H1 (cell line): ENCODE results near the gene SH3PXD2A. TPM values are rescaled to one million over a fixed set of nuclear protein-coding genes. Genes with fewer than 3 reads are reported as not detected.

Source experiments
- CTCF ChIA-PET: fragments of 300-600 bp; sonication (Branson Sonifier 250); formaldehyde crosslinking; loops from one replicate; lab custom pipeline; 2021; ENCODE audit not compliant: partially characterized antibody; lab: Charles Lee
- POLR2A ChIA-PET: fragments of 300-600 bp; sonication (Branson Sonifier 250); formaldehyde crosslinking; loops from one replicate; lab custom pipeline; 2021; ENCODE audit warnings: inconsistent platforms; ENCODE audit not compliant: partially characterized antibody; lab: Charles Lee
- DNase-seq, 2 experiments: peaks; one replicate each; pipeline versions ENCODE4 v3.0.0 to v3.0.0-alpha.2; 2010 to 2022; ENCODE audit warnings: low spot score in 2 of 2, low read depth in 1 of 2, mixed read lengths in 1 of 2
- FAIRE-seq: peaks from 2 replicates; lab custom pipeline; 2011; peaks lifted over from hg19 to GRCh38; lab: Jason Lieb, UNC
- H2AFZ ChIP-seq: 2 replicates; pipeline ENCODE4 v1.8.1; 2012; ENCODE audit warnings: low read length, inconsistent platforms
- H2AK5ac ChIP-seq: 2 replicates; pipeline ENCODE4 v1.6.1; 2013; ENCODE audit warnings: low read depth, low read length
- H2BK120ac ChIP-seq: replicated peaks from 2 replicates; pipeline ENCODE3; 2013; ENCODE audit warnings: low read depth, low read length, inconsistent platforms
- H2BK12ac ChIP-seq: 2 replicates; pipeline ENCODE4 v1.6.1; 2013; ENCODE audit warnings: low read depth, low read length
- H2BK15ac ChIP-seq: 2 replicates; pipeline ENCODE4 v1.6.1; 2013; ENCODE audit warnings: low read length
- H2BK20ac ChIP-seq: 2 replicates; pipeline ENCODE4 v1.6.1; 2013; ENCODE audit warnings: low read length
- H2BK5ac ChIP-seq: 2 replicates; pipeline ENCODE4 v1.6.1; 2013; ENCODE audit warnings: low read depth, low read length
- H3K14ac ChIP-seq: 2 replicates; pipeline ENCODE4 v1.6.1; 2013; ENCODE audit warnings: inconsistent platforms; ENCODE audit not compliant: insufficient read length
- H3K18ac ChIP-seq: 2 replicates; pipeline ENCODE4 v1.6.1; 2013; ENCODE audit warnings: low read length; ENCODE audit errors: extremely low read depth
- H3K23ac ChIP-seq: 2 replicates; pipeline ENCODE4 v1.6.1; 2013; ENCODE audit warnings: inconsistent platforms; ENCODE audit not compliant: insufficient read length
- H3K23me2 ChIP-seq: 2 replicates; pipeline ENCODE4 v1.6.1; 2013; ENCODE audit warnings: low read depth, low read length
- H3K27ac ChIP-seq: 2 replicates; pipeline ENCODE4 v1.6.1; 2011; ENCODE audit warnings: low read depth, low read length, inconsistent platforms
- H3K27me3 ChIP-seq, 4 experiments: replicated peaks in 1 of 4; 1 replicate in 1 of 4; 2 replicates in 3 of 4; pipeline versions ENCODE4 v1.6.1 to v1.8.1; 2011 to 2013; ENCODE audit warnings: low read length in 3 of 4, mild to moderate bottlenecking in 3 of 4, inconsistent platforms in 2 of 4, mixed read lengths in 2 of 4, moderate library complexity in 1 of 4; ENCODE audit not compliant: control insufficient read depth in 3 of 4, insufficient read depth in 3 of 4; ENCODE audit errors: extremely low read depth in 1 of 4
- H3K36me3 ChIP-seq, 4 experiments: 2 replicates each; pipeline versions ENCODE4 v1.6.1 to v1.8.1; 2011 to 2013; ENCODE audit warnings: mild to moderate bottlenecking in 4 of 4, low read length in 3 of 4, moderate library complexity in 2 of 4, control low read depth in 1 of 4, inconsistent platforms in 1 of 4; ENCODE audit not compliant: insufficient read depth in 4 of 4, control insufficient read depth in 2 of 4
- H3K4ac ChIP-seq: replicated peaks from 2 replicates; pipeline ENCODE3; 2013; ENCODE audit warnings: low read length, low read depth, mixed read lengths, inconsistent platforms; ENCODE audit not compliant: insufficient read length
- H3K4me1 ChIP-seq, 4 experiments: replicated peaks in 1 of 4; 1 replicate in 1 of 4; 2 replicates in 3 of 4; pipeline versions ENCODE4 v1.6.1 to v1.8.1; 2011 to 2013; ENCODE audit warnings: low read length in 3 of 4, inconsistent platforms in 2 of 4, mixed read lengths in 1 of 4; ENCODE audit not compliant: insufficient read depth in 4 of 4, control insufficient read depth in 3 of 4
- H3K4me2 ChIP-seq, 2 experiments: 2 replicates each; pipeline versions ENCODE4 v1.6.1 to v1.8.1; 2011 to 2013; ENCODE audit warnings: low read depth in 2 of 2, low read length in 2 of 2, control low read depth in 1 of 2, inconsistent platforms in 1 of 2, mild to moderate bottlenecking in 1 of 2; ENCODE audit not compliant: insufficient read depth in 1 of 2
- H3K4me3 ChIP-seq, 4 experiments: fragments of 200-600, 300-600 bp in 1 of 4; sonication (generic), shearing (Covaris generic), sonication (Bioruptor Twin) in 1 of 4; 2 replicates each; pipeline versions ENCODE4 v1.5.1 to v1.8.1; 2011 to 2016; ENCODE audit warnings: low read length in 4 of 4, low read depth in 3 of 4, control low read depth in 2 of 4, inconsistent platforms in 2 of 4, mild to moderate bottlenecking in 2 of 4, mixed read lengths in 1 of 4, moderate library complexity in 1 of 4; ENCODE audit not compliant: insufficient read depth in 2 of 4; ENCODE audit errors: extremely low read depth in 1 of 4
- H3K56ac ChIP-seq: replicated peaks from 2 replicates; pipeline ENCODE3; 2013; ENCODE audit warnings: low read depth, mild to moderate bottlenecking, mixed read lengths, low read length, inconsistent platforms; ENCODE audit not compliant: insufficient read length
- H3K79me1 ChIP-seq: 2 replicates; pipeline ENCODE4 v1.6.1; 2013; ENCODE audit warnings: low read depth, low read length, control low read depth
- H3K79me2 ChIP-seq, 2 experiments: 2 replicates each; pipeline versions ENCODE4 v1.6.1 to v1.8.1; 2012 to 2013; ENCODE audit warnings: low read length in 2 of 2, mild to moderate bottlenecking in 2 of 2, inconsistent platforms in 1 of 2; ENCODE audit not compliant: insufficient read depth in 2 of 2, control insufficient read depth in 1 of 2
- H3K9ac ChIP-seq, 4 experiments: replicated peaks in 1 of 4; 1 replicate in 1 of 4; 2 replicates in 3 of 4; pipeline versions ENCODE4 v1.6.1 to v1.8.1; 2011 to 2013; ENCODE audit warnings: low read depth in 3 of 4, low read length in 3 of 4, control low read depth in 2 of 4, mild to moderate bottlenecking in 2 of 4, moderate library complexity in 2 of 4, inconsistent platforms in 1 of 4; ENCODE audit errors: extremely low read depth in 1 of 4
- H3K9me3 ChIP-seq, 2 experiments: 2 replicates each; pipeline versions ENCODE4 v1.6.1 to v1.8.1; 2012 to 2013; ENCODE audit warnings: mild to moderate bottlenecking in 2 of 2, moderate library complexity in 2 of 2, control low read depth in 1 of 2, inconsistent platforms in 1 of 2, low read depth in 1 of 2, low read length in 1 of 2, mixed read lengths in 1 of 2; ENCODE audit not compliant: insufficient read depth in 2 of 2
- H4K20me1 ChIP-seq, 2 experiments: replicated peaks in 1 of 2; 2 replicates each; pipeline versions ENCODE3 to v1.8.1; 2011 to 2013; ENCODE audit warnings: inconsistent platforms in 2 of 2, low read length in 2 of 2, mild to moderate bottlenecking in 1 of 2; ENCODE audit not compliant: insufficient read depth in 2 of 2, control insufficient read depth in 1 of 2
- H4K5ac ChIP-seq: 2 replicates; pipeline ENCODE4 v1.6.1; 2013; ENCODE audit warnings: low read length, low read depth, mixed read lengths, inconsistent platforms; ENCODE audit not compliant: insufficient read length
- H4K8ac ChIP-seq: 2 replicates; pipeline ENCODE4 v1.8.0; 2013; ENCODE audit warnings: mild to moderate bottlenecking, moderate library complexity, low read length, inconsistent platforms; ENCODE audit not compliant: insufficient read depth; ENCODE audit errors: extremely low read depth
- H4K91ac ChIP-seq: replicated peaks from 2 replicates; pipeline ENCODE3; 2013; ENCODE audit warnings: low read length, mixed read lengths, inconsistent platforms; ENCODE audit not compliant: insufficient read length
- ASH2L ChIP-seq: fragments of 200-600, 300-600 bp; sonication (generic); IDR thresholded peaks from one replicate; pipeline ENCODE4 v1.7.1; 2017; ENCODE audit warnings: low read length
- ATF2 ChIP-seq: IDR thresholded peaks from 2 replicates; pipeline ENCODE4 v1.6.1; 2012; ENCODE audit warnings: low read length, inconsistent platforms
- CBX5 ChIP-seq: fragments of 300-800, 300-1000 bp; sonication (generic); IDR thresholded peaks from 2 replicates; pipeline ENCODE4 v1.7.1; 2016; ENCODE audit warnings: antibody characterized with exemption, low read length, low read depth
- JUN ChIP-seq: IDR thresholded peaks from 2 replicates; pipeline ENCODE4 v1.6.1; 2011; ENCODE audit warnings: low read depth, mild to moderate bottlenecking, improper control_type of control experiment, low read length
- POU5F1 ChIP-seq: IDR thresholded peaks from 2 replicates; pipeline ENCODE4 v1.6.1; 2011; ENCODE audit warnings: low read depth, mild to moderate bottlenecking, low read length, moderate library complexity
- SIRT6 ChIP-seq: IDR thresholded peaks from one replicate; pipeline ENCODE4 v1.7.1; 2012; ENCODE audit warnings: low read length, inconsistent platforms
- WGBS, 2 experiments: shearing (Covaris generic) in 1 of 2; methylation state at CpG; one replicate each; pipeline versions ENCODE4 v1.1.6 to v1.1.7; 2013 to 2015; ENCODE audit warnings: low lambda C conversion rate in 2 of 2, mixed read lengths in 2 of 2, inconsistent platforms in 1 of 2, low coverage in 1 of 2, missing lambda C conversion rate in 1 of 2; ENCODE audit not compliant: insufficient replicate concordance in 2 of 2, insufficient coverage in 1 of 2, insufficient read length in 1 of 2; ENCODE audit errors: extremely low coverage in 1 of 2, missing lambda C conversion rate in 1 of 2; 5-methylcytosine and 5-hydroxymethylcytosine counted together
- polyA plus RNA-seq, 7 experiments: library from polyadenylated mRNA; depleted of rRNA in 3 of 7; stranded (reverse) in 5 of 7; unstranded in 2 of 7; fragments of >200 nt in 5 of 7; fragments of 200-250 nt in 2 of 7; gene quantifications; 1 replicate in 5 of 7; 2 replicates in 1 of 7; 4 replicates in 1 of 7; pipeline versions ENCODE4 v1.2.1 to v1.2.3, GENCODE V29; 2011 to 2013; ENCODE audit warnings: missing spikeins in 2 of 7, mixed read lengths in 2 of 7
- total RNA-seq: library from RNA; stranded (reverse); fragmentation: NEBNext Ultra II Directional; extraction: Animal tissue kit (Norgen Biotek cat#: 25700); gene quantifications from 2 replicates; pipeline ENCODE4 v1.2.1, GENCODE V29; 2021

SH3PXD2A gene
- total and polyA plus RNA-seq, 2 of the 8 experiments (the other 6 are each of a cell fraction or from before 2014, with no cell fraction given) = 5.4 to 16.3 TPM

- Histone ChIP-seq H3K79me2 (no peaks in the 10 kb centered on the region), H2BK20ac (no peak overlapping the region), H3K23ac (no peak overlapping the region), H3K23me2 (no peaks in the 10 kb centered on the region), H4K20me1 (peaks cover 0 to 2% of the 10 kb centered on the region in 2 experiments), H4K8ac (no peak overlapping the region), H3K4me2 (no peak overlapping the region), H4K5ac (no peak overlapping the region), H3K4me3 (no peak overlapping the region), H2AFZ (no peak overlapping the region), H3K79me1 (no peaks in the 10 kb centered on the region), H3K4me1 (no peaks in the 10 kb centered on the region), H3K9ac (no peak overlapping the region), H2BK15ac (no peak overlapping the region), H3K56ac (no peak overlapping the region), H3K9me3 (no peaks in the 10 kb centered on the region), H4K91ac (no peak overlapping the region), H3K27ac (no peak overlapping the region), H3K4ac (no peak overlapping the region), H3K36me3 (no peaks in the 10 kb centered on the region), H3K14ac (no peak overlapping the region), H2AK5ac (no peak overlapping the region), H2BK120ac (no peak overlapping the region), H2BK12ac (no peak overlapping the region), H3K27me3 (no peaks in the 10 kb centered on the region), H3K18ac (no peak overlapping the region), H2BK5ac (no peak overlapping the region)
- 90% methylated on average over 8 of the region's 8 CpGs; no CpG with 5 or more reads in 1 of the 2 experiments for WGBS, 2 experiments
- CTCF ChIA-PET = interaction anchor here (0.8 to 13.5 kb wide), 16 partner anchors 11 to 198 kb away, joined by 3 to 199 read pairs (median 5); partner anchors contain the start of gene SH3PXD2A
- POLR2A ChIA-PET = interaction anchor here (1.0 to 1.2 kb wide), 2 partner anchors 10 to 84 kb away, joined by 3 read pairs; no protein-coding TSS in a partner anchor
- no peak for DNase-seq
- TF ChIP-seq SIRT6 (no peak), JUN (no peak), POU5F1 (no peak), CBX5 (no peak), ATF2 (no peak), ASH2L (no peak)
- FAIRE-seq = no peak
Measured at GRCh38 chr10:103709341-103709920, 145.9 kb downstream of the SH3PXD2A start.
